CD4-positive, alpha-beta T cell treated with Interleukin-6 for 4 hours (primary cell): ENCODE data around the gene POLR1A.
A peak's percentile ranks its signal among the peaks of the same experiment; 100 is the strongest.

Experiments
- DNase-seq: peaks from one replicate; pipeline ENCODE4 v3.0.0-alpha.2; 2020; ENCODE audit warnings: mixed read lengths

Gene POLR1A

DNA sequence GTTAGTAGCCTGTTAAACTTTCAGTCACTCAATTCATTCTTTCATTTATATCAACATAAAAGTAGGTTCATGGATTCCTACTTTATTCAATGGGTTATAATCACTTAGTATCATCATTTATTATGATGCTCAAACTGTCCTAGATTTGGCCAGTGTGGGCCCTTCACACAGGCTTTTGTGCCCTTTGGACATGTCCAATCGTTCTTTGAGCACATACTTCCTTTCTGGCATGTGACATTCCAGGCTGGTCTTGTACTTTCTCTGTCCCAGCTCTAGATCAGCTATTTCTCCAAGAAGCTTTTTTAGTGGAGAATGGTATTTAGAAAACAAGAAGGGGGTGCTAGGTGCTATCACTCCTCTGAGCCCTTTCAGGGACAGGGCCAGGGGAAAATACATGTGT is 11.5 kb downstream of the POLR1A start:
- DNase-seq = no peak

DNA sequence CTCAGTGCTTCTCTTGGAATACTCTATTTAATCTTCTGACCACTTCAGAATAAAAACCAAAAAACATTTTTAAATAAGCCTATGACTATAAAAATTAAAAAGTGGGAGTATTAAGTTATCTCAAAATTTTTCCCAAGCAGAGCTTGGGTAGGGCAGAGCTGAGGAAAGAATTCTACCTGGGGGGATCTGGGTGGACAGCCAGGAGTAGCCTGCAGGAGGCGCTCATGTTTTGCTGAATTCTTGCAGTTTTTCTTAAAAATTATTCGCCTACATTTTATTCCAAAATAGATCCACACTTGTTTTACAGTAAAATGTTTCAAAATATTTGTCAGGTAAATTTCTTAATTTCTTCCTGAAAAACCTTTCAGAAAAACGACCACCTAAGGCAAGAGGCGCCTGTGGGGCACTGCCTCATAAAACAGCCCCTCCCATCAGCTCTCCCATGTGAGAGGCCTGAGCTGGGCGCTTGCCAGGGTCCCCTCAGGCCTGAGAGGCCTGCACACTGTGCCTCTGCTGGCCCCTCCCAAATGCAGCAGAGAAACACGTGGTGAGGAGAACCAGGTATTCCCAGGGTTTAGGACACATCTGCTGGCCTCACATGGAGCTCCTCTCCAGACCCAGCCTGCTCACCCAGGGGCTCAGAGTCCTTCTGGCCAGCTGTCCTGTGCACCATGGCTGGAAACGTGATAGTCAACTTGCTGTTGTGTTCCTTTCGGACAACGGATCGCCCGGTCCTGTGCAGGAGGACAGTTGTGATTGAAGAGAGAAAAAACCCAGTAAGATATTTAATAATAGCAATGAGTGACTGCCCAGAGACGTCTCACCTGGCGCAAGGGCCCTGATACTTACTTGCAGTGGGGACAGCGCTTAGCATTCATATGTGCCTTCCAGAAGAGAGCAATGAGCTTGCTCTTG is 17.5 kb downstream of the POLR1A start:
- no peak for DNase-seq

DNA sequence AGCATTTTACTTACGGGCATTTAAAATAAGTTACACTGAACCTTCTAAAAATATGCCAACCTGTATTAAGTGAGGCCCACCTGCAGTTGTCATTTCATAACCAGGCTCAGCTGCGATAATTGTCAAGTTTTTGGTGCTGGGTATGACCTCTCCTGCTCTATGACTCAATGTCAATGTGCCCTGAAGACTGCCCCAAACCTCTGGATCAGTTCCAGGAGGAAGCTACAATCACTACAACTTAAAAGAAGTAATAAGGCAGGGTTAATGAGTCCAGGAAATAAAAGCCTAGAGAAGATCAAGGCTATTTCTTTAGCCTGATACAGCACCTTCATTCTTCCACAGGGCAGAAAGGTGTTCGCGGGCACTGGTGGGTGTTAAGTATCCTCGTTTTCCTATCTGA is 22.9 kb downstream of the POLR1A start:
- no peak for DNase-seq

DNA sequence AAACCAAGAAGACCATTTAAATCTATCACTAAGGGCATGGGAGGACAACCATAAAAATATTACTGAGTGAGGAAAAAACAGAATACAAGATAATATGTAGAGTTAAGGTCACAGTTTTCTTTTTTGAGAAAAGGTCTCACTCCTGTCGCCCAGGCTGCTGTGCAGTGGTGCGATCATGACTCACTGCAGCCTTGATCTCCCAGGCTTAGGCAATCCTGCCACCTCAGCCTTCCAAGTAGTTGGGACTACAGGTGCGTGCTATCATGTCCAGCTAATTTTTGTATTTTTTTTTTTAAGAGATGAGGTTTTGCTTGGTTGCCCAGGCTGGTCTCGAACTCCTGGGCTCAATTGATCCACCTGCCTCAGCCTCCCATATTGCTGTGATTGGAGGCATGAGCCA is 24.0 kb downstream of the POLR1A start:
- no peak for DNase-seq

GRCh38 chr2:86079981-86080911 is 25.4 kb downstream of the POLR1A start:
- peak; percentile 83 for DNase-seq

GRCh38 chr2:86078774-86079545 is 26.7 kb downstream of the POLR1A start:
- peak; percentile 44 for DNase-seq

- no peak for DNase-seq
Observed at GRCh38 chr2:86075886-86076285, 29.8 kb downstream of the POLR1A start.

- no peak for DNase-seq
Observed at GRCh38 chr2:86074811-86075210, 30.9 kb downstream of the POLR1A start.

- no peak for DNase-seq
Observed at GRCh38 chr2:86074256-86074655, 31.4 kb downstream of the POLR1A start.

DNA sequence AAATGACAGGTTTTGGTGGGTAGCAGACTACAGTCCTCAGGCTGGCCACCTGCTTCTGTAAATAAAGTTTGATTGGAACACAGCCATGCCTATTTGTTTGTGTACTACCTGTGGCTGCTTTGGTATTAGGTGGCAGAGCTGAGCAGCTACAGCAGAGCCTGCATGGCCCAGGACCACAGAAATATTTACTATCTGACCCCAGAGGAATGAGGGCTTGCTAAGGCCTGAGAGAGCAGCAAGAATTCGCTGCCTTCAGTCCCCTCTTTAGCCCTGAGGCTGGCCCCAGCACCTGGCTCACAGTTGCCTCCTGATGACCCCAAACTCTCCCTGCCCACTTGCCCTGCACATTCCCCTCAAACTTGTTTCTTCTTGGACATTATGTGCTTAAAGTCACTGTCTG is 32.5 kb downstream of the POLR1A start:
- no peak for DNase-seq

DNA sequence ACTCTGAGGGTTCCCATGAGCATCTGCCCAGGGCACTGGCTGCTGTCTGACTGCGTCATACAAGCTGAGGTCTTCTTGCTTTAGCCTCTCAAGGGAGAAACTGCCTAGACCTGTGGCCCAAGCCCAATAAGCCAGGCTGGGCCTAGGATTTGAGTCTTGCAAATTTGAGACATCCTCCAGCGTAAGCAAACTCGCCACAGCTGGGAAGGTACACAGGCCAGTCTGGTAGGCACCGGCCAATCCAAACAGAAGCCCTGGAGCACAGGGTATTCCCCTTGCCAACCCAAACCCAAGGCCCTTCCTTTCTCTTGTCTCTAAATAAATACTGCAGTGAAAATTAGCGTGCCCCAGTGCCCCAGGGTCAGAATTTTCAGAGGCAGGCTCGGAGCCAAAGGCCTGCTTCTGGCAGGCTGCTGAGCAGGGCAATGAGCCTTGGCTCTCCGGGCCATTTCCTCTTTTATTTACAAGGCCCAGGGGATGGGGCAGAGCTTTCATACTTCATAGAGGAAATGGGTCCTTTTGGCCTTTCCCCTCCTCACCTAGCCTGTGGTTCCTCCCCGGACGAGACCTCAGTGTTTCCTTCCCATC is 33.3 kb downstream of the POLR1A start:
- no peak for DNase-seq

- DNase-seq = no peak
Observed at GRCh38 chr2:86070868-86071267, 34.8 kb downstream of the POLR1A start.

DNA sequence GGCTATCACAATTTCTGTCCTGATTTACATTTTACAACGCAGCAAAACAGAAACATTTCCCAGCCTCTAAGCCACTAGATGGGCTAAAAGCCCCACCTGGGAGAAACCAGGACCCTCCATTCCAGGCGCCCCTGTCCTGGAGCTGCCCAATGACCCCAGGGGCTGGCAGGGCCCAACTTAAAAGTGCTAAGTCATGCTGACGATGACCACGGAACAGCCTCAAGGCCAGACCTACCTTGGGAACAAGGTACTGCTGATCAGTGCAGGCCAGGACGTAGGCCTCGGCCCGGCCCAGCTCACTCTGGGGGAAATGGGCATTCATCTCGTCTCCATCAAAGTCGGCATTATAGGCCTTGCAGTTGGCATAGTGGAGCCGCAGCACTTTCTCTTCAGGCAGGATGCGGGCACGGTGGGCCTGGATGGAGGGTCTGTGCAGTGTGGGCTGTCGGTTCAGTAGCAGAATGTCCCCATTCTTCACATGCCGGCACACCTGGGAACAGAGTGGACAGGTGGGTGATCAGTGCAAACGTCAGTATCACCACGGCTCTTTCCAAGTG is 35.8 kb downstream of the POLR1A start:
- DNase-seq = no peak

DNA sequence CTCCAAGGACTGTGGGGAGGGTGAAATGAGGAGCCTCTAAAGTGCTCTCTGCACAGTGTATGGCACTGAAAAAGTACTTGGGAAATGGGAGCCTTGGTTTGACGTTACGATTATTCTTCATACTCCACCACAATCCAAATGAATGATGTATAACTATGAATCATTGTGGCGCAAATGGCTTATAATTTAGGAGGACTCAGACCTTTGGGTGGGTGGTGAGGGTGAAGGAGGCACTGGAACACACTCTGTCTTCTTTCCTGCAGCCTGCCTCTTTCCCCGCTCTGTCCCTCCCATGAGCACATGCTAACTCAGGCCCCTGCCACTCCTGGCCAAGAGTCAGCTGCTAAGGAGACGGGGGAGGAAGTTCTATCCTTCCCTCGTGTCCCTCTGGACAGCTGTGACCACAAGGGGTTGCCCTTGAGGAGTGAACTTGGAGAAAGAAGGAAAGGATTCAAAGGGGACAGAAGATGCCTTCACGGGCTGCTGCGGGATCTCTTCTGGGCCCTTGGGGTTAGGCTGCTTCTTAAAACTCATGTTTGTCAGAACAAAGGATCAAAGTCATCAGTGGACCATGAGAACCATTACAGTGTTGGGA is 36.5 kb downstream of the POLR1A start:
- no peak for DNase-seq

- DNase-seq = no peak
Observed at GRCh38 chr2:86068648-86069047, 37.0 kb downstream of the POLR1A start.

DNA sequence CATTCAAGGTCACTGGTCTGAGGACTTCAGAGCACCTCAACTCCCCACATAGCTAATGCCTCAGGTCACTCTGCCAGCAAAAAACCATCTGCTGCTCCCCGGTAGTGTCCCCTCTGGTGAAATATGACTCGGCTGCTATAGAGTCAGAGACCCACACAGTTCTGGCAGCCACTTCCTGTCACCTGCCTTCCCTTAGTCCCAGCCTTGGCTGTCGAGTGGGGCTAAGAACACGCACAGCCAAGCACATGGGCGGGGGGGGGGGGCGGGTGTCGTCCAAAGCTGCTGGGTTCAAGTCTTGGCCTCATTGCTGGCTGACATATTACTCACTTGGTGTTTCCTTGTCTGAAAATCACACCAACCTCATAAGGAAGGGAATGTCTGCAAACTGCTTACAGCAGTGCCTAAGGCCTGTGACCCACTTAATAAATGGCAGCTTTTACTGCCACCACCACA is 37.5 kb downstream of the POLR1A start:
- DNase-seq = peak; percentile 71

DNA sequence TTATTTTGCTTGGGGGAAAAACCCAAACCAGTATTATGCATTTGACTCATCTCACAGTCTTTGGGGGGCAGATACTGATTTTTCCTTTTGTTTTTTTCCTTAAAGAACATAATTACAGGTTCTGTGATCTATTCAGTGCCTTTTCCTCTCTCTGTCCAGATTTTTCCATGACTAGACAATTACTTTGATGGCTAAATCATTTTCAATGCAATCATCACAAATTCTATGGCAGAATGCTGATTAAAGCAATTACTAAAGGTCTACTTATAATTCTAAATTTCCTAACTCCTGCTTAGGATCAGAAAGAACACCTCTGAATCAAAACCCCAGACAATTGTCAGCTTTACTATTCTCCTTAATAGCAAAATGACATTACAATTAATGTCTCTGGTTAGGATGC is 38.8 kb downstream of the POLR1A start:
- DNase-seq = no peak

GRCh38 chr2:86066007-86066578 is 39.6 kb downstream of the POLR1A start:
- DNase-seq = no peak

DNA sequence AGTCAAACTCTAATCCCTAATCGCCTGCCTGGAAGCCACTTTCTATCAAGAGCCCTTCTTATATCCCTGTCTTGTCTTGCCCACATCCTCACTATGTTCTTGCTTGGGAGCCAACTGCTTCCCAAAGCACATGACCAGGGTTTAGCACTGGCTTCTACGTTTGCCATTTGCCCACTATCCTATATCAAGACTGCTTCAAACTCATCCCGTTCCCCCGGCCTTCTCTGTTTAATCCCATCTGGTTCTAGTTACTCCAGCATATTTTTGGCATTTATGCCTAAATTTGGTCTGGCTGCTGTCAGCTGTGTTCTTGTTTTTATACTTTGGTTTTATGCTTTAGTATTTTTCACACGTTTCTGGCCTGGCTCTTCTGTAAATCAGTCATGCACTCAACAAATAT is 40.2 kb downstream of the POLR1A start:
- no peak for DNase-seq

DNA sequence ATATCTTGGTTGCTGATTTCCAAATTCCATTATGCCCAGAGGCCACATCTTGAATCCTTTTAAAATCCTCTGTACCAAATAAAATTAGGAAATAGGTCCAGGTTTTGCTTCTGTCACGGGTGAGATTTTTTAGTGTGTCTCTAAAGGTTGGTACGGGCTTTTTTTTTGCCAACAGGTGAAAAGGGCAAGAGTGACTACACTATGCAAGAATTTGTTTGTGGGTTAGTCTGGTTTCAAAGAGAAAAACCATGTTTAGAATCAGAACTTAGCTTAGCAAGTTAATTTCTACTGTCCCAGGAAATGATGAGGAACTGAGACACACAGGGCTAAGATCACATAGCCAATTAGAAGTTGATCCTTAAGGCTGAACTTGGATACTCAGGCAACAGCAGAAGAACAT is 41.7 kb downstream of the POLR1A start:
- no peak for DNase-seq

DNA sequence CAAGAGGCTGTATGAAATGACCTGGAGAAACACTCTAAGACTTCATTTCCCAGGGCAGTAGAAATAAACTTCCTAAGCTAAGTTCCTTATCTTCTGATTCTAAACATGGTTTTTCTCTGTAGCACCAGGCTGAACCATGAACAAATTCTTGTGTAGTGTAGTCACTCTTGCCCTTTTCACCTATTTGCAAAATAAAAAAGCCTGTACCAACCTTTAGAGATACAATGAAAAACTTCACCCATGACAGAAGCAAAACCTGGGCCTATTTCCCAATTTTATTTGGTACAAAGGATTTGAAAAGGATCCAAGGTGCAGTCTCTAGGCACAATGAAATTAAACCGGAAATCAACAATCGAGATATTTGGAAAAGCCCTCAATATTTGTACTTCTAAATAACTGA is 43.6 kb downstream of the POLR1A start:
- no peak for DNase-seq
